ENCODE measurements around the gene CEP89. TPM values are rescaled to one million over a fixed set of nuclear protein-coding genes. Genes with fewer than 3 reads are reported as not detected.

CEP89 gene
- total RNA-seq, 1 experiment from 2014 or later: 27.6 TPM

- ATAC-seq: no peak
- CTCF ChIA-PET: no interaction called here
- TF ChIP-seq MAX (IDR thresholded peaks at IDR 0.05): no peak
- TF ChIP-seq, protein P1, sequence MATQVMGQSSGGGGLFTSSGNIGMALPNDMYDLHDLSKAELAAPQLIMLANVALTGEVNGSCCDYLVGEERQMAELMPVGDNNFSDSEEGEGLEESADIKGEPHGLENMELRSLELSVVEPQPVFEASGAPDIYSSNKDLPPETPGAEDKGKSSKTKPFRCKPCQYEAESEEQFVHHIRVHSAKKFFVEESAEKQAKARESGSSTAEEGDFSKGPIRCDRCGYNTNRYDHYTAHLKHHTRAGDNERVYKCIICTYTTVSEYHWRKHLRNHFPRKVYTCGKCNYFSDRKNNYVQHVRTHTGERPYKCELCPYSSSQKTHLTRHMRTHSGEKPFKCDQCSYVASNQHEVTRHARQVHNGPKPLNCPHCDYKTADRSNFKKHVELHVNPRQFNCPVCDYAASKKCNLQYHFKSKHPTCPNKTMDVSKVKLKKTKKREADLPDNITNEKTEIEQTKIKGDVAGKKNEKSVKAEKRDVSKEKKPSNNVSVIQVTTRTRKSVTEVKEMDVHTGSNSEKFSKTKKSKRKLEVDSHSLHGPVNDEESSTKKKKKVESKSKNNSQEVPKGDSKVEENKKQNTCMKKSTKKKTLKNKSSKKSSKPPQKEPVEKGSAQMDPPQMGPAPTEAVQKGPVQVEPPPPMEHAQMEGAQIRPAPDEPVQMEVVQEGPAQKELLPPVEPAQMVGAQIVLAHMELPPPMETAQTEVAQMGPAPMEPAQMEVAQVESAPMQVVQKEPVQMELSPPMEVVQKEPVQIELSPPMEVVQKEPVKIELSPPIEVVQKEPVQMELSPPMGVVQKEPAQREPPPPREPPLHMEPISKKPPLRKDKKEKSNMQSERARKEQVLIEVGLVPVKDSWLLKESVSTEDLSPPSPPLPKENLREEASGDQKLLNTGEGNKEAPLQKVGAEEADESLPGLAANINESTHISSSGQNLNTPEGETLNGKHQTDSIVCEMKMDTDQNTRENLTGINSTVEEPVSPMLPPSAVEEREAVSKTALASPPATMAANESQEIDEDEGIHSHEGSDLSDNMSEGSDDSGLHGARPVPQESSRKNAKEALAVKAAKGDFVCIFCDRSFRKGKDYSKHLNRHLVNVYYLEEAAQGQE (IDR thresholded peaks at IDR 0.05; ENCODE audit: low read depth): no peak
Measured at GRCh38 chr19:32843716-32844245, 128.0 kb downstream of the CEP89 start.

GRCh38 chr19:32842061-32842460, 129.7 kb downstream of the CEP89 start:
- Histone ChIP-seq H3K4me1 (ENCODE audit: control insufficient read depth in 1 of 2, insufficient read depth in 2 of 2, low read length in 2 of 2) (no peaks in the 10 kb centered on the region), H4K20me1 (ENCODE audit: insufficient read depth) (no peaks in the 10 kb centered on the region), H3K9me3 (ENCODE audit: control insufficient read depth in 1 of 2, insufficient read depth in 1 of 2, low read depth in 1 of 2, low read length in 2 of 2) (peaks cover 6 to 9% of the 10 kb centered on the region in 2 experiments; a peak in 2 of 4 replicates), H3K9me2 (ENCODE audit: insufficient read depth) (no peaks in the 10 kb centered on the region), H3K4me3 (replicated peaks in 1 of 2; ENCODE audit: low read depth in 1 of 2, low read length in 2 of 2) (no peak overlapping the region), H3K4me2 (ENCODE audit: low read length) (no peak overlapping the region), H3K9ac (ENCODE audit: low read length) (no peak overlapping the region), H3K27ac (ENCODE audit: low read depth, low read length) (no peak overlapping the region), H3K36me3 (ENCODE audit: control insufficient read depth in 1 of 2, insufficient read depth in 2 of 2, low read length in 2 of 2) (no peaks in the 10 kb centered on the region), H3K79me2 (ENCODE audit: insufficient read depth, low read length) (no peaks in the 10 kb centered on the region), H3K27me3 (ENCODE audit: insufficient read depth, low read length) (no peaks in the 10 kb centered on the region), H2AFZ (ENCODE audit: low read depth, low read length, poor library complexity, severe bottlenecking) (no peak overlapping the region)
- BruUV-seq (replicated peaks): no TSS peak
- intact Hi-C loops (cut with micrococcal nuclease): no loop called here
- ChIA-PET POLR2A (no interaction called here), RAD21 (ENCODE audit: low non-redundant PET in 1 of 2, low total read pairs in 2 of 2, uncharacterized antibody in 2 of 2, unreplicated experiment in 2 of 2) (no interaction called here), CTCF (no interaction called here)
- no peak for DNase-seq (ENCODE audit: low read depth, low spot score)
- TF ChIP-seq, protein P1 (IDR thresholded peaks at IDR 0.05; ENCODE audit: low read depth): no peak
- TF ChIP-seq CBX3 (IDR thresholded peaks at IDR 0.05; ENCODE audit: low read depth) (no peak), POLR2A (IDR thresholded peaks at IDR 0.05; ENCODE audit: borderline replicate concordance, extremely low read depth, insufficient read depth, insufficient read length) (no peak), ZFX (IDR thresholded peaks at IDR 0.05) (no peak), CEBPB (IDR thresholded peaks at IDR 0.05; ENCODE audit: low read depth) (no peak), CTCF (IDR thresholded peaks at IDR 0.05 in 2 of 3, conservative IDR thresholded peaks at IDR 0.05 in 1 of 3; ENCODE audit: borderline replicate concordance in 1 of 3, insufficient read depth in 1 of 3, low read depth in 2 of 3, low read length in 2 of 3) (no peak), ATF3 (IDR thresholded peaks at IDR 0.05) (no peak)
- no peak for ATAC-seq

More at GRCh38 chr19:32843716-32844245, 128.0 kb downstream of the CEP89 start:
- RAD21 ChIA-PET (ENCODE audit: low non-redundant PET in 1 of 2, low total read pairs in 2 of 2, uncharacterized antibody in 2 of 2, unreplicated experiment in 2 of 2): no interaction called here
- H3K9me3 ChIP-seq (ENCODE audit: control insufficient read depth in 1 of 2, insufficient read depth in 1 of 2, low read depth in 1 of 2, low read length in 2 of 2): peaks cover 6 to 9% of the 10 kb centered on the region in 2 experiments; a peak in 2 of 4 replicates
- intact Hi-C loops (cut with micrococcal nuclease): no loop called here
- no peak overlapping the region for H3K4me2 ChIP-seq (ENCODE audit: low read length)
- DNase-seq (ENCODE audit: low read depth, low spot score): no peak
- H3K9ac ChIP-seq (ENCODE audit: low read length): no peak overlapping the region
- H3K27me3 ChIP-seq (ENCODE audit: insufficient read depth, low read length): no peaks in the 10 kb centered on the region
- H3K4me3 ChIP-seq (replicated peaks in 1 of 2; ENCODE audit: low read depth in 1 of 2, low read length in 2 of 2): no peak overlapping the region
- no peaks in the 10 kb centered on the region for H3K4me1 ChIP-seq (ENCODE audit: control insufficient read depth in 1 of 2, insufficient read depth in 2 of 2, low read length in 2 of 2)
- POLR2A ChIA-PET: no interaction called here
- no TSS peak for BruUV-seq (replicated peaks)
- no peak overlapping the region for H2AFZ ChIP-seq (ENCODE audit: low read depth, low read length, poor library complexity, severe bottlenecking)
- H4K20me1 ChIP-seq (ENCODE audit: insufficient read depth): no peaks in the 10 kb centered on the region
- no peaks in the 10 kb centered on the region for H3K9me2 ChIP-seq (ENCODE audit: insufficient read depth)
- no peak overlapping the region for H3K27ac ChIP-seq (ENCODE audit: low read depth, low read length)
- H3K79me2 ChIP-seq (ENCODE audit: insufficient read depth, low read length): no peaks in the 10 kb centered on the region
- H3K36me3 ChIP-seq (ENCODE audit: control insufficient read depth in 1 of 2, insufficient read depth in 2 of 2, low read length in 2 of 2): no peaks in the 10 kb centered on the region

Measured in HCT116 (cell line).